Ramos (cell line): ENCODE measurements around the gene MED31.

Source experiments
- in situ Hi-C: fragments of 300-500 bp; cut with MboI; formaldehyde crosslinking; loops from one replicate; pipeline ENCODE4 v1.14.3; 2022; ENCODE audit warnings: low sequenced_read_pairs; ENCODE audit not compliant: unreplicated experiment

The MED31 gene

GRCh38 chr17:6677946-6678345 is 26.5 kb upstream of the MED31 start:
- in situ Hi-C loops, result no loop called here

- in situ Hi-C loops, result no loop called here
Observed at GRCh38 chr17:6677158-6677831, 25.9 kb upstream of the MED31 start.

GRCh38 chr17:6676802-6677157 is 25.4 kb upstream of the MED31 start:
- in situ Hi-C loops, result no loop called here

GRCh38 chr17:6675201-6675825 is 23.9 kb upstream of the MED31 start:
- in situ Hi-C loops, result no loop called here

GRCh38 chr17:6674586-6674985 is 23.2 kb upstream of the MED31 start:
- in situ Hi-C loops, result loop anchor here (25.0 kb wide), 1 partner anchor 338 kb away; the partner anchor contains the start of genes BCL6B and RNASEK

GRCh38 chr17:6671431-6671830 is 20.0 kb upstream of the MED31 start:
- in situ Hi-C loops, result loop anchor here (25.0 kb wide), 1 partner anchor 341 kb away; the partner anchor contains the start of genes BCL6B and RNASEK

- in situ Hi-C loops, result loop anchor here (25.0 kb wide), 1 partner anchor 341 kb away; the partner anchor contains the start of genes BCL6B and RNASEK
Observed at GRCh38 chr17:6670999-6671398, 19.6 kb upstream of the MED31 start.

GRCh38 chr17:6670571-6670970 is 19.2 kb upstream of the MED31 start:
- in situ Hi-C loops, result loop anchor here (25.0 kb wide), 1 partner anchor 342 kb away; the partner anchor contains the start of genes BCL6B and RNASEK

GRCh38 chr17:6669479-6670212 is 18.2 kb upstream of the MED31 start:
- in situ Hi-C loops, result loop anchor here (25.0 kb wide), 1 partner anchor 343 kb away; the partner anchor contains the start of genes BCL6B and RNASEK

- in situ Hi-C loops, result loop anchor here (25.0 kb wide), 1 partner anchor 343 kb away; the partner anchor contains the start of genes BCL6B and RNASEK
Observed at GRCh38 chr17:6668727-6669425, 17.5 kb upstream of the MED31 start.

GRCh38 chr17:6668219-6668618 is 16.8 kb upstream of the MED31 start:
- in situ Hi-C loops, result loop anchor here (25.0 kb wide), 1 partner anchor 344 kb away; the partner anchor contains the start of genes BCL6B and RNASEK

- in situ Hi-C loops, result loop anchor here (25.0 kb wide), 1 partner anchor 345 kb away; the partner anchor contains the start of genes BCL6B and RNASEK
Observed at GRCh38 chr17:6667516-6667915, 16.1 kb upstream of the MED31 start.

- in situ Hi-C loops, result loop anchor here (25.0 kb wide), 1 partner anchor 346 kb away; the partner anchor contains the start of genes BCL6B and RNASEK
Observed at GRCh38 chr17:6666557-6666956, 15.2 kb upstream of the MED31 start.

GRCh38 chr17:6666077-6666521 is 14.7 kb upstream of the MED31 start:
- in situ Hi-C loops, result loop anchor here (25.0 kb wide), 1 partner anchor 346 kb away; the partner anchor contains the start of genes BCL6B and RNASEK

- in situ Hi-C loops, result loop anchor here (25.0 kb wide), 1 partner anchor 349 kb away; the partner anchor contains the start of genes BCL6B and RNASEK
Observed at GRCh38 chr17:6663200-6663599, 11.8 kb upstream of the MED31 start.

- in situ Hi-C loops, result loop anchor here (25.0 kb wide), 1 partner anchor 351 kb away; the partner anchor contains the start of genes BCL6B and RNASEK
Observed at GRCh38 chr17:6661464-6661848, 10.1 kb upstream of the MED31 start.

- in situ Hi-C loops, result loop anchor here (25.0 kb wide), 1 partner anchor 351 kb away; the partner anchor contains the start of genes BCL6B and RNASEK
Observed at GRCh38 chr17:6660805-6661463, 9.5 kb upstream of the MED31 start.

- in situ Hi-C loops, result loop anchor here (25.0 kb wide), 1 partner anchor 352 kb away; the partner anchor contains the start of genes BCL6B and RNASEK
Observed at GRCh38 chr17:6660101-6660500, 8.7 kb upstream of the MED31 start.

GRCh38 chr17:6658411-6658810 is 7.0 kb upstream of the MED31 start:
- in situ Hi-C loops, result loop anchor here (25.0 kb wide), 1 partner anchor 354 kb away; the partner anchor contains the start of genes BCL6B and RNASEK
